Progenitor cell of endocrine pancreas (in vitro differentiated cells): Measurements from ENCODE around the gene ADAMTS12. TPM values are rescaled to one million over a fixed set of nuclear protein-coding genes. Genes with fewer than 3 reads are reported as not detected.
A peak's percentile ranks its signal among the peaks of the same experiment; 100 is the strongest.

Experiments
- DNase-seq: peaks from one replicate; pipeline ENCODE4 v3.0.0; 2021; ENCODE audit warnings: low spot score; ENCODE audit not compliant: unreplicated experiment
- H3K27ac Mint-ChIP-seq: 2 replicates; pipeline ENCODE4 v1.8.0; 2021; ENCODE audit warnings: mild to moderate bottlenecking, moderate library complexity, mixed read lengths
- H3K27me3 Mint-ChIP-seq: 2 replicates; pipeline ENCODE4 v1.8.0; 2021; ENCODE audit warnings: mixed read lengths
- H3K36me3 Mint-ChIP-seq: 2 replicates; pipeline ENCODE4 v1.8.0; 2022; ENCODE audit warnings: mixed read lengths; ENCODE audit not compliant: insufficient read depth
- H3K4me1 Mint-ChIP-seq: 2 replicates; pipeline ENCODE4 v1.8.0; 2021; ENCODE audit warnings: low read depth, mixed read lengths
- H3K4me3 Mint-ChIP-seq: 2 replicates; pipeline ENCODE4 v1.8.0; 2021; ENCODE audit warnings: low read depth, mild to moderate bottlenecking, moderate library complexity, mixed read lengths
- H3K9me3 Mint-ChIP-seq: 2 replicates; pipeline ENCODE4 v1.8.0; 2021; ENCODE audit warnings: low read depth, mixed read lengths
- CTCF ChIP-seq: fragments of 200-600 bp; sonication (generic); IDR thresholded peaks from one replicate; pipeline ENCODE4 v1.5.0; 2021; ENCODE audit warnings: antibody characterized with exemption, mild to moderate bottlenecking; ENCODE audit not compliant: unreplicated experiment
- total RNA-seq: library from RNA; stranded (reverse); gene quantifications from 2 replicates; pipeline ENCODE4 v1.2.1, GENCODE V29; 2021

ADAMTS12 gene
- total RNA-seq, 1 donor from 2014 or later: 5.2 TPM

GRCh38 chr5:33852837-33853236 lies 39.0 kb downstream of the ADAMTS12 start:
- no peaks in the 10 kb centered on the region for H3K27me3 Mint-ChIP-seq
- no peaks in the 10 kb centered on the region for H3K9me3 Mint-ChIP-seq

GRCh38 chr5:33852319-33852718 lies 39.5 kb downstream of the ADAMTS12 start:
- H3K4me3 Mint-ChIP-seq: no peak overlapping the region
- DNase-seq: no peak
- no peak for TF ChIP-seq CTCF

More at GRCh38 chr5:33852837-33853236, 39.0 kb downstream of the ADAMTS12 start:
- H3K4me3 Mint-ChIP-seq: no peak overlapping the region
- H3K27ac Mint-ChIP-seq: no peak overlapping the region
- no peak for DNase-seq
- peaks cover 42% of the 10 kb centered on the region for H3K4me1 Mint-ChIP-seq
- H3K36me3 Mint-ChIP-seq: no peaks in the 10 kb centered on the region
- no peak for TF ChIP-seq CTCF

DNA sequence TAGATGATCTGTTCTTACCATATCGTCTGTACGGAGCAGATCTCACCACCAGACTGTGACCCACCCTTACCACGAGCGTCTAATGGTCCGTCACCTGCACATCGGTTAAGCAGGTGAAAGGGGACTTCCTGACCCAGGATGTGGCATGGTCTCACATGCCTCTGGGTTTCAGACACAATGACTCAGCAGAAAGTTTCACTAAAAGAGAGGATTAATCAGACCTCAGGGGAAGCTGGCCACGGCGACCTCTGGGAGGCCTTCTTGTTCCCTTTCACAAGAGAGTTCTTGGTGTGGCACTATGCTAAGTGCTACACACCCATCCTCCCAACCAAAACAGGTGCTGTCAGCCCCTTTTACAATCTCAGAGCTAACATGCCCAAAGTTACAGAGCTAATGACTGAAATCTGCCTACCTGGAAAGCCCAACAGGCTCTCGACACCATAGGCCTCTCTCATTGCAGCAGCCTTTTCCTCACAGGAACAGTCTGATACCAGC lies 41.6 kb downstream of the ADAMTS12 start:
- no peak for DNase-seq
- no peak for TF ChIP-seq CTCF
- H3K4me3 Mint-ChIP-seq: no peak overlapping the region
- no peaks in the 10 kb centered on the region for H3K27me3 Mint-ChIP-seq
- H3K4me1 Mint-ChIP-seq: peaks cover 35% of the 10 kb centered on the region
- peaks cover 4% of the 10 kb centered on the region for H3K36me3 Mint-ChIP-seq
- H3K9me3 Mint-ChIP-seq: peaks cover 5% of the 10 kb centered on the region
- H3K27ac Mint-ChIP-seq: peak overlapping the region; percentile 89

More at GRCh38 chr5:33852319-33852718, 39.5 kb downstream of the ADAMTS12 start:
- no peak overlapping the region for H3K27ac Mint-ChIP-seq
- no peaks in the 10 kb centered on the region for H3K36me3 Mint-ChIP-seq
- peaks cover 42% of the 10 kb centered on the region for H3K4me1 Mint-ChIP-seq
- H3K9me3 Mint-ChIP-seq: no peaks in the 10 kb centered on the region
- H3K27me3 Mint-ChIP-seq: no peaks in the 10 kb centered on the region

- no peak overlapping the region for H3K27ac Mint-ChIP-seq
- peaks cover 5% of the 10 kb centered on the region for H3K9me3 Mint-ChIP-seq
- peaks cover 23% of the 10 kb centered on the region for H3K4me1 Mint-ChIP-seq
- no peak for TF ChIP-seq CTCF
- DNase-seq: no peak
- peaks cover 7% of the 10 kb centered on the region for H3K36me3 Mint-ChIP-seq
- no peaks in the 10 kb centered on the region for H3K27me3 Mint-ChIP-seq
- no peak overlapping the region for H3K4me3 Mint-ChIP-seq
Observed at GRCh38 chr5:33848554-33848953, 43.2 kb downstream of the ADAMTS12 start.

DNA sequence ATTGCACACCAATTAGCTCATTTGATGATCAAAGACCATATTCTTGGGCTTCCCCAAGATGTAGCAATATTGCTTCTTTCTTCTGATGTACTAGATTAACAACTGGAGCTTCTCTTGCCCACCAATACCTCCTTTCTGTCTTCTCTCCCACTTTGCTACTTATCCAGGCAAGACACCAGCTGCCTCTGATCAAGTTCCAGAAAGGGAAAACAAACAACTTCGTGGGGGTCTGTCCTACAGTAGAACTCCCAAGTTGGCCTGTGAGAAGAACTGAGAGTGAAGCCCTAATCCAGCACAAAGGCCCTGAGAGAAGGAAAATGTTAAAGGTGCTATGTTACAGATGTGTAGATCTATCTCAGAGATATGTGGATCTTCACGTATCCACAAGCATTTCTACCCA lies 44.9 kb downstream of the ADAMTS12 start:
- no peaks in the 10 kb centered on the region for H3K27me3 Mint-ChIP-seq
- H3K27ac Mint-ChIP-seq: no peak overlapping the region
- peaks cover 5% of the 10 kb centered on the region for H3K9me3 Mint-ChIP-seq
- peaks cover 7% of the 10 kb centered on the region for H3K36me3 Mint-ChIP-seq
- no peak overlapping the region for H3K4me3 Mint-ChIP-seq
- no peak for DNase-seq
- TF ChIP-seq CTCF: no peak
- H3K4me1 Mint-ChIP-seq: peaks cover 12% of the 10 kb centered on the region
